NCI-H446 (cell line): ENCODE measurements around the gene AGTPBP1.
"Not testable (repeated sequence)": the region's sequence is repeated elsewhere in the genome, so short reads cannot be mapped to it uniquely, and the experiment has no call there.

Experiments
- DNase-seq, 2 experiments: peaks; one replicate each; lab custom pipeline; 2025; lab: John Stamatoyannopoulos, UW

AGTPBP1 gene

GRCh38 chr9:85631809-85632208 is 109.9 kb downstream of the AGTPBP1 start:
- no peak for DNase-seq

- DNase-seq, result no peak
Observed at GRCh38 chr9:85630676-85631075, 111.1 kb downstream of the AGTPBP1 start.

GRCh38 chr9:85617141-85617670 is 124.5 kb downstream of the AGTPBP1 start:
- no peak for DNase-seq

- no peak for DNase-seq
Observed at GRCh38 chr9:85615792-85616191, 126.0 kb downstream of the AGTPBP1 start.

GRCh38 chr9:85610074-85610860 is 131.5 kb downstream of the AGTPBP1 start:
- peak; percentile 0 to 36 for DNase-seq

GRCh38 chr9:85605905-85606304 is 135.8 kb downstream of the AGTPBP1 start:
- no peak for DNase-seq

GRCh38 chr9:85603936-85604335 is 137.8 kb downstream of the AGTPBP1 start:
- DNase-seq, result no peak

GRCh38 chr9:85602742-85603141 is 139.0 kb downstream of the AGTPBP1 start:
- DNase-seq, result no peak

- no peak for DNase-seq
Observed at GRCh38 chr9:85600675-85601263, 141.0 kb downstream of the AGTPBP1 start.

GRCh38 chr9:85599540-85600105 is 142.1 kb downstream of the AGTPBP1 start:
- DNase-seq, result no peak

GRCh38 chr9:85594316-85594715 is 147.4 kb downstream of the AGTPBP1 start:
- DNase-seq, result no peak

- DNase-seq, result no peak
Observed at GRCh38 chr9:85586684-85587083, 155.1 kb downstream of the AGTPBP1 start.

GRCh38 chr9:85577353-85577952 is 164.3 kb downstream of the AGTPBP1 start:
- DNase-seq, result no peak

GRCh38 chr9:85575868-85576267 is 165.9 kb downstream of the AGTPBP1 start:
- DNase-seq, result no peak

GRCh38 chr9:85573546-85573945 is 168.2 kb downstream of the AGTPBP1 start:
- not testable (repeated sequence) for DNase-seq

- DNase-seq, result not testable (repeated sequence)
Observed at GRCh38 chr9:85572917-85573316, 168.8 kb downstream of the AGTPBP1 start.

- no peak for DNase-seq
Observed at GRCh38 chr9:85569988-85570387, 171.8 kb downstream of the AGTPBP1 start.

- DNase-seq, result no peak
Observed at GRCh38 chr9:85559526-85559925, 182.2 kb downstream of the AGTPBP1 start.

- no peak for DNase-seq
Observed at GRCh38 chr9:85554349-85554748, 187.4 kb downstream of the AGTPBP1 start.

- DNase-seq, result no peak
Observed at GRCh38 chr9:85553475-85553874, 188.3 kb downstream of the AGTPBP1 start.

GRCh38 chr9:85547599-85547998 is 194.2 kb downstream of the AGTPBP1 start:
- DNase-seq, result no peak

- no peak for DNase-seq
Observed at GRCh38 chr9:85543196-85543595, 198.6 kb downstream of the AGTPBP1 start.

GRCh38 chr9:85541876-85542275 is 199.9 kb downstream of the AGTPBP1 start:
- DNase-seq, result no peak
